ENCODE data around the gene UTF1. TPM values are rescaled to one million over a fixed set of nuclear protein-coding genes. Genes with fewer than 3 reads are reported as not detected.

UTF1 gene
- 1 to 10 TPM in 1 of 2 donors, not detected in 1; 1.5 TPM for total RNA-seq
- 1.1 TPM for polyA plus RNA-seq (2013, experiment 1 of 2)
- polyA plus RNA-seq (2013, experiment 2 of 2) = 0.54 TPM
- long read RNA-seq, experiment 1 = 0 reads
- long read RNA-seq, experiment 2 = 0 reads
- long read RNA-seq, experiment 3 = 0 reads
- long read RNA-seq, experiment 4 = 0 reads

- Histone ChIP-seq H3K9ac (ENCODE audit: extremely low read depth, low read length, poor library complexity, severe bottlenecking) (no peak within 1 kb of the TSS), H3K4me3 (ENCODE audit: low read length) (no peak within 1 kb of the TSS), H3K4me1 (ENCODE audit: control insufficient read depth, insufficient read depth, low read length) (no peaks in the 10 kb centered on the region), H3K27me3 (ENCODE audit: control insufficient read depth, insufficient read depth, low read length, poor library complexity, severe bottlenecking) (peaks cover 82% of the 10 kb centered on the region), H3K27ac (ENCODE audit: low read depth, low read length) (no peak within 1 kb of the TSS), H3K36me3 (ENCODE audit: control insufficient read depth, insufficient read depth, low read length) (no peaks in the 10 kb centered on the region), H3K9me3 (ENCODE audit: control insufficient read depth, low read length) (no peaks in the 10 kb centered on the region)
- no peak for TF ChIP-seq CTCF (conservative IDR thresholded peaks at IDR 0.05)
- H3K27me3 Mint-ChIP-seq (ENCODE audit: insufficient read depth) = peaks cover 84% of the 10 kb centered on the region
- H3K36me3 Mint-ChIP-seq (ENCODE audit: low read depth) = peaks cover 2% of the 10 kb centered on the region
- H3K27ac Mint-ChIP-seq = no peak within 1 kb of the TSS
- H3K4me3 Mint-ChIP-seq = peak within 1 kb of the TSS; percentile 42
- peak; percentile 67 for DNase-seq
- peaks cover 5% of the 10 kb centered on the region for H3K9me3 Mint-ChIP-seq
- WGBS, 2 experiments (ENCODE audit: insufficient coverage in 1 of 2, insufficient read length in 1 of 2) = 0 to 1% methylated on average over 5 to 40 of the region's 49 CpGs
- H3K4me1 Mint-ChIP-seq = peaks cover 4% of the 10 kb centered on the region
Measured at GRCh38 chr10:133230044-133230361, at the start of gene UTF1. TSS of gene UTF1 (plus strand) at chr10:133230217. CDS start at chr10:133230289, 72 bp downstream.

- Histone ChIP-seq H3K9me3 (ENCODE audit: control insufficient read depth, low read length) (peaks cover 8% of the 10 kb centered on the region), H3K9ac (ENCODE audit: extremely low read depth, low read length, poor library complexity, severe bottlenecking) (no peak overlapping the region), H3K36me3 (ENCODE audit: control insufficient read depth, insufficient read depth, low read length) (no peaks in the 10 kb centered on the region), H3K27me3 (ENCODE audit: control insufficient read depth, insufficient read depth, low read length, poor library complexity, severe bottlenecking) (no peaks in the 10 kb centered on the region), H3K4me1 (ENCODE audit: control insufficient read depth, insufficient read depth, low read length) (no peaks in the 10 kb centered on the region), H3K4me3 (ENCODE audit: low read length) (no peak overlapping the region), H3K27ac (ENCODE audit: low read depth, low read length) (no peak overlapping the region)
- no peak for TF ChIP-seq CTCF (conservative IDR thresholded peaks at IDR 0.05)
- Mint-ChIP-seq H3K9me3 (peaks cover 13% of the 10 kb centered on the region), H3K27me3 (ENCODE audit: insufficient read depth) (no peaks in the 10 kb centered on the region), H3K4me3 (no peak overlapping the region), H3K27ac (no peak overlapping the region), H3K4me1 (no peaks in the 10 kb centered on the region), H3K36me3 (ENCODE audit: low read depth) (peaks cover 11% of the 10 kb centered on the region)
- 94 to 98% methylated on average over 21 to 23 of the region's 23 CpGs for WGBS, 2 experiments (ENCODE audit: insufficient coverage in 1 of 2, insufficient read length in 1 of 2)
- no peak for DNase-seq
Measured at GRCh38 chr10:133180965-133181639, 48.9 kb upstream of the UTF1 start.

- no peak overlapping the region for H3K27ac ChIP-seq (ENCODE audit: low read depth, low read length)
- Mint-ChIP-seq H3K4me1 (no peaks in the 10 kb centered on the region), H3K36me3 (ENCODE audit: low read depth) (peaks cover 8% of the 10 kb centered on the region), H3K4me3 (no peak overlapping the region), H3K27ac (no peak overlapping the region), H3K9me3 (peaks cover 11% of the 10 kb centered on the region), H3K27me3 (ENCODE audit: insufficient read depth) (no peaks in the 10 kb centered on the region)
- no peak for DNase-seq
- peaks cover 8% of the 10 kb centered on the region for H3K9me3 ChIP-seq (ENCODE audit: control insufficient read depth, low read length)
- no peaks in the 10 kb centered on the region for H3K36me3 ChIP-seq (ENCODE audit: control insufficient read depth, insufficient read depth, low read length)
- no peak overlapping the region for H3K9ac ChIP-seq (ENCODE audit: extremely low read depth, low read length, poor library complexity, severe bottlenecking)
- 76 to 81% methylated on average over 10 to 14 of the region's 14 CpGs for WGBS, 2 experiments (ENCODE audit: insufficient coverage in 1 of 2, insufficient read length in 1 of 2)
- TF ChIP-seq CTCF (conservative IDR thresholded peaks at IDR 0.05) = no peak
- H3K4me1 ChIP-seq (ENCODE audit: control insufficient read depth, insufficient read depth, low read length) = no peaks in the 10 kb centered on the region
- H3K27me3 ChIP-seq (ENCODE audit: control insufficient read depth, insufficient read depth, low read length, poor library complexity, severe bottlenecking) = no peaks in the 10 kb centered on the region
- no peak overlapping the region for H3K4me3 ChIP-seq (ENCODE audit: low read length)
Measured at GRCh38 chr10:133182190-133182589, 47.8 kb upstream of the UTF1 start.
